Heart left ventricle (tissue), 16 donors: Measurements from ENCODE around the gene HLA-F. TPM values are rescaled to one million over a fixed set of nuclear protein-coding genes. Genes with fewer than 3 reads are reported as not detected.
A peak's percentile ranks its signal among the peaks of the same experiment; 100 is the strongest.

Source experiments
- ATAC-seq, 4 donors: fragments of 200-7000 bp; cut with Tn5 transposase; one replicate each; pipeline ENCODE4 v1.9.1; 2020 to 2022; ENCODE audit warnings: moderate library complexity in 4 of 4, mild to moderate bottlenecking in 3 of 4, moderate number of reproducible peaks in 1 of 4
- DNase-seq, 5 donors: peaks; one replicate each; pipeline ENCODE4 v3.0.0-alpha.2; 2020
- H3K27ac ChIP-seq, 12 donors: fragments of 200-600 bp; sonication (generic) in 4 of 12; one replicate each; pipeline versions ENCODE4 v1.5.0 to v1.8.0; 2016 to 2022; ENCODE audit warnings: mild to moderate bottlenecking in 2 of 12
- H3K27me3 ChIP-seq, 9 donors: fragments of 200-600 bp; sonication (generic) in 2 of 9; one replicate each; pipeline versions ENCODE4 v1.5.1 to v1.8.0; 2016 to 2022; ENCODE audit warnings: mild to moderate bottlenecking in 3 of 9
- H3K36me3 ChIP-seq, 9 donors: fragments of 200-600 bp; sonication (generic) in 2 of 9; one replicate each; pipeline versions ENCODE4 v1.5.0 to v1.8.0; 2018 to 2022; ENCODE audit warnings: mild to moderate bottlenecking in 2 of 9
- H3K4me1 ChIP-seq, 12 donors: fragments of 200-600 bp; sonication (generic) in 4 of 12; one replicate each; pipeline versions ENCODE4 v1.5.0 to v1.8.0; 2016 to 2022; ENCODE audit warnings: mild to moderate bottlenecking in 3 of 12
- H3K4me3 ChIP-seq, 12 donors: fragments of 200-600 bp; sonication (generic) in 4 of 12; one replicate each; pipeline versions ENCODE4 v1.5.0 to v1.8.0; 2017 to 2022; ENCODE audit warnings: mild to moderate bottlenecking in 9 of 12, moderate library complexity in 4 of 12
- H3K9me3 ChIP-seq, 12 donors: fragments of 200-600 bp; sonication (generic) in 4 of 12; one replicate each; pipeline versions ENCODE4 v1.5.0 to v1.8.0; 2016 to 2022; ENCODE audit warnings: mild to moderate bottlenecking in 1 of 12
- CTCF ChIP-seq, 12 donors: fragments of 200-600 bp; sonication (generic) in 4 of 12; IDR thresholded peaks; one replicate each; pipeline versions ENCODE4 v1.5.0 to v1.8.0; 2018 to 2022; ENCODE audit warnings: antibody characterized with exemption in 12 of 12, mild to moderate bottlenecking in 5 of 12
- POLR2A ChIP-seq, 2 donors: fragments of 450-650 bp; IDR thresholded peaks; one replicate each; pipeline ENCODE4 v1.6.1; 2017; ENCODE audit warnings: antibody characterized with exemption in 2 of 2, mild to moderate bottlenecking in 2 of 2, moderate library complexity in 2 of 2
- WGBS, 4 donors: extraction: QIAGEN DNeasy Blood & Tissue Kit in 2 of 4; methylation state at CpG; one replicate each; pipeline versions ENCODE4 v1.1.5 to v1.1.7; 2013 to 2018; 5-methylcytosine and 5-hydroxymethylcytosine counted together
- intact Hi-C, 10 donors: fragments of 100-400 bp; cut with DNase I; formaldehyde crosslinking; loops; one replicate each; pipeline versions ENCODE4 v1.11.1 to v1.14.2; 2022
- polyA plus RNA-seq, 2 donors: library from polyadenylated mRNA; stranded (reverse); fragments of 200-250 nt; gene quantifications; one replicate each; pipeline ENCODE4 v1.2.3, GENCODE V29; 2013
- total RNA-seq, 9 donors: library from RNA; depleted of rRNA in 2 of 9; stranded (reverse); fragments of >200 nt in 2 of 9; fragmentation: NEBNext Ultra II Directional in 3 of 9; extraction: Animal tissue kit (Norgen Biotek cat#: 25700) in 3 of 9; gene quantifications; one replicate each; pipeline versions ENCODE4 v1.1.0 to v1.2.4, GENCODE V29; 2016 to 2023
- donor health status: ischemic (EF 13 %, LVEDD 7.1; RV severe dilation, severe dysfunction).
- donor health status: healthy with polysubstance abuse.
- donor health status: DM: no; HTN: yes; CAD: no.
- donor health status: DM: no; HTN: no; CAD: no.
- donor health status: ischemic (EF 25% LVEDD 6.9; RV normal size, moderate dysfunction).
- donor health status: ischemic (EF 25% LVEDD 5.7; RV mildly dilated, moderate dysfunction).
- donor health status: healthy.
- donor health status: DM: yes; HTN: yes; CAD: no.
- donor health status: ischemic (EF 35%, LVEDD 5.7; RV mildly dilated, moderate dysfunction).
- donor health status: nonischemic (EF 11% LVEDD 7.7; RV severe dilation, severe dysfunction).
- donor health status: DM: yes; HTN: yes; CAD: no.
- donor health status: PGD.
- donor health status: ischemic (EF 29% LVEDD 5.4; RV normal size, mild dysfunction).
- donor health status: nonischemic (EF 23%, LVEDD 6.1; RV moderate dilation, normal function).

Gene HLA-F
- total and polyA plus RNA-seq, 11 donors: 23.1 to 228 (median 37.8) TPM

- ATAC-seq (peak in 3 of 4 donors; percentile 62 to 77 (median 72)), DNase-seq (peak; percentile 48 to 79 (median 57))
- Histone ChIP-seq H3K4me1 (peaks cover 0 to 35% (median 16%) of the 10 kb centered on the region in 12 donors), H3K9me3 (no peaks in the 10 kb centered on the region), H3K27ac (peak overlapping the region; percentile 80 to 97 (median 92)), H3K4me3 (peak overlapping the region; percentile 63 to 98 (median 88)), H3K27me3 (no peaks in the 10 kb centered on the region), H3K36me3 (peaks cover 0 to 50% (median 30%) of the 10 kb centered on the region in 9 donors)
- WGBS, 4 donors: 5 to 21% (median 11%) methylated on average over 19 to 76 of the region's 76 CpGs
- intact Hi-C loops: loop anchor here in 1 of 10 donors (2.0 kb wide), 1 partner anchor 29 kb away; no protein-coding TSS in a partner anchor
- TF ChIP-seq CTCF (IDR thresholded peaks at IDR 0.05): no peak
- TF ChIP-seq POLR2A (IDR thresholded peaks at IDR 0.05): no peak
These were observed 693 bp downstream of the HLA-F start for GRCh38 chr6:29723666-29724588.

- peak overlapping the region in 10 of 12 donors; percentile 72 to 98 (median 88) for H3K4me3 ChIP-seq
- peaks cover 0 to 50% (median 30%) of the 10 kb centered on the region in 9 donors for H3K36me3 ChIP-seq
- DNase-seq: no peak
- intact Hi-C loops: loop anchor here in 1 of 10 donors (1.0 kb wide), 1 partner anchor 10 kb away; no protein-coding TSS in a partner anchor
- TF ChIP-seq POLR2A (IDR thresholded peaks at IDR 0.05) (no peak), CTCF (IDR thresholded peaks at IDR 0.05) (no peak)
- no peaks in the 10 kb centered on the region for H3K9me3 ChIP-seq
- no peaks in the 10 kb centered on the region for H3K27me3 ChIP-seq
- H3K4me1 ChIP-seq: peaks cover 0 to 35% (median 16%) of the 10 kb centered on the region in 12 donors
- H3K27ac ChIP-seq: peak overlapping the region in 2 of 12 donors; percentile 97
- no peak for ATAC-seq
- 71 to 89% (median 82%) methylated on average over 11 of the region's 11 CpGs for WGBS, 4 donors
These were observed 2.0 kb downstream of the HLA-F start for GRCh38 chr6:29724937-29725869.

GRCh38 chr6:29726001-29726400 lies 2.8 kb downstream of the HLA-F start:
- ATAC-seq: no peak
- peak overlapping the region in 7 of 12 donors; percentile 72 to 97 (median 86) for H3K4me3 ChIP-seq
- no peak for TF ChIP-seq CTCF (IDR thresholded peaks at IDR 0.05)
- no peak for TF ChIP-seq POLR2A (IDR thresholded peaks at IDR 0.05)

More at GRCh38 chr6:29726001-29726400, 2.8 kb downstream of the HLA-F start:
- WGBS, 4 donors: 60 to 88% (median 75%) methylated on average over 1 of the region's 1 CpG
- Histone ChIP-seq H3K36me3 (peaks cover 0 to 50% (median 30%) of the 10 kb centered on the region in 9 donors), H3K9me3 (no peaks in the 10 kb centered on the region), H3K27me3 (no peaks in the 10 kb centered on the region), H3K4me1 (peaks cover 0 to 35% (median 16%) of the 10 kb centered on the region in 12 donors), H3K27ac (no peak overlapping the region)
- intact Hi-C loops: loop anchor here in 1 of 10 donors (1.0 kb wide), 1 partner anchor 20 kb away; no protein-coding TSS in a partner anchor
- DNase-seq: no peak
